DND-41 (cell line): ENCODE data around the gene P2RX2.
A peak's percentile ranks its signal among the peaks of the same experiment; 100 is the strongest.

Experiments
- ATAC-seq: fragments of 200-7000 bp; cut with Tn5 transposase; 3 replicates; pipeline ENCODE4 v1.9.1; 2021; ENCODE audit warnings: low read depth; ENCODE audit not compliant: insufficient read depth
- DNase-seq: peaks from one replicate; pipeline ENCODE4 v3.0.0-alpha.2; 2020
- H2AFZ ChIP-seq: 2 replicates; pipeline ENCODE4 v1.6.0; 2012; ENCODE audit warnings: low read depth, low read length
- H3K27ac ChIP-seq: 2 replicates; pipeline ENCODE4 v1.5.1; 2012; ENCODE audit warnings: low read length, inconsistent platforms
- H3K27me3 ChIP-seq: fragments of 200-600 bp; sonication (generic); 2 replicates; pipeline ENCODE4 v1.6.0; 2012; ENCODE audit warnings: low read length, mild to moderate bottlenecking, inconsistent platforms; ENCODE audit not compliant: insufficient read depth, poor library complexity
- H3K36me3 ChIP-seq: 2 replicates; pipeline ENCODE4 v1.5.1; 2012; ENCODE audit warnings: low read length, inconsistent platforms; ENCODE audit not compliant: insufficient read depth
- H3K4me1 ChIP-seq: 2 replicates; pipeline ENCODE4 v1.5.1; 2012; ENCODE audit warnings: mild to moderate bottlenecking, low read length; ENCODE audit not compliant: insufficient read depth
- H3K4me2 ChIP-seq: 2 replicates; pipeline ENCODE4 v1.6.0; 2012; ENCODE audit warnings: mild to moderate bottlenecking, moderate library complexity, low read length, inconsistent platforms; ENCODE audit not compliant: insufficient read depth
- H3K4me3 ChIP-seq, 2 experiments: fragments of 200-600 bp in 1 of 2; shearing (Covaris generic) in 1 of 2; 2 replicates each; pipeline ENCODE4 v1.5.1; 2012 to 2016; ENCODE audit warnings: inconsistent platforms in 2 of 2, low read length in 2 of 2, mild to moderate bottlenecking in 2 of 2, low read depth in 1 of 2, moderate library complexity in 1 of 2
- H3K79me2 ChIP-seq: 2 replicates; pipeline ENCODE4 v1.6.0; 2012; ENCODE audit warnings: low read length, inconsistent platforms; ENCODE audit not compliant: insufficient read depth
- H3K9ac ChIP-seq: 2 replicates; pipeline ENCODE4 v1.6.0; 2012; ENCODE audit warnings: low read depth, mild to moderate bottlenecking, inconsistent platforms, low read length, moderate library complexity
- H3K9me3 ChIP-seq: 2 replicates; pipeline ENCODE4 v1.5.1; 2012; ENCODE audit warnings: low read length, moderate library complexity, mild to moderate bottlenecking, inconsistent platforms; ENCODE audit not compliant: insufficient read depth, severe bottlenecking
- H4K20me1 ChIP-seq: 2 replicates; pipeline ENCODE4 v1.6.0; 2012; ENCODE audit warnings: low read length; ENCODE audit not compliant: insufficient read depth
- EZH2 ChIP-seq: IDR thresholded peaks from 3 replicates; pipeline ENCODE4 v1.6.1; 2012; ENCODE audit warnings: borderline replicate concordance, low read depth, mild to moderate bottlenecking, moderate library complexity, low read length, inconsistent platforms; ENCODE audit not compliant: severe bottlenecking
- TF ChIP-seq, protein P1 (sequence below): IDR thresholded peaks from 2 replicates; pipeline ENCODE4 v1.5.1; 2012; ENCODE audit warnings: borderline replicate concordance, low read length, moderate library complexity, mild to moderate bottlenecking; ENCODE audit not compliant: poor library complexity, severe bottlenecking; ENCODE audit errors: extremely low read depth

P2RX2 gene

DNA sequence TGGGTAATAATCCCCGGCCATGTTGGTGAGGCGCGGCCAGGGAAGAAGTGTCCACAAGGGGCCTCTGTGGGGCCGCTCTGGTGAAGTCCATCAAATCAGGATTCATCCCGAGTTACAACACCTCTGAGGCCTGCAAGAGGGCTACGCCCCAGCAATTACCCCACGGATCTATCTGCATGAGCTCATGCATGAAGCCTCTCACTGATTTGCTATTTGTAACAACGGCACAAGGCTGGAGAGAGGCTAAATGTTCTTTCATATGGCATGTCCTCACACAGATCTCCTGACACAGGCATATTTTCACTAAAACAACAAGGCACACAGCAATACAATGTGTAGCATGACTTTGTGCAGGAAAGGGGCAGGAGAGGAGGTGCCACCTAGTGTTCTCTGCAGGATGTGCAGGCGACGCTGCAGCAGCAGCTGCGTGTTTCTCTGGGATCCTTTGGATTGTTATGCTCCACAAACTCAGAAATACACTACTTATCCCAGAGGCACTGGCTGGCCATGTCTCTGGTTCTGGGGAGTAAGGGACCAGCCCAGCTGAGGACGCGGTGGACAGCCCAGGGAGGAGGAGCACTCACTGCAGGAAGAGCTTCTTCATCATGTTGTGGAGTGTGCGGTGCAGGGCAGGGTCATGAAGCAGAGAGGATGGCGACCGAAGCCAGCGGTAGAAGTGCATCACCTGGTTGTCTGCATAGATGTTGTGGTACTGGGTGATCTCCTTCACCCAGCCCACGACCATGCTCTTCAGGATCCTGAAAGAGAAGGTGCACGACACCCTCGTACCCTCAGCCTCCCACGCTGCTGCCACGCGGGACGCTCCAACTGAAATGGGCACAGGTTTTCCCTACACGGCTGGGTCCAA lies 20.2 kb downstream of the P2RX2 start:
- peaks cover 52% of the 10 kb centered on the region for H4K20me1 ChIP-seq
- H3K79me2 ChIP-seq: peaks cover 2% of the 10 kb centered on the region; the same call in 1 of the 2 replicates
- DNase-seq: peak; percentile 39

DNA sequence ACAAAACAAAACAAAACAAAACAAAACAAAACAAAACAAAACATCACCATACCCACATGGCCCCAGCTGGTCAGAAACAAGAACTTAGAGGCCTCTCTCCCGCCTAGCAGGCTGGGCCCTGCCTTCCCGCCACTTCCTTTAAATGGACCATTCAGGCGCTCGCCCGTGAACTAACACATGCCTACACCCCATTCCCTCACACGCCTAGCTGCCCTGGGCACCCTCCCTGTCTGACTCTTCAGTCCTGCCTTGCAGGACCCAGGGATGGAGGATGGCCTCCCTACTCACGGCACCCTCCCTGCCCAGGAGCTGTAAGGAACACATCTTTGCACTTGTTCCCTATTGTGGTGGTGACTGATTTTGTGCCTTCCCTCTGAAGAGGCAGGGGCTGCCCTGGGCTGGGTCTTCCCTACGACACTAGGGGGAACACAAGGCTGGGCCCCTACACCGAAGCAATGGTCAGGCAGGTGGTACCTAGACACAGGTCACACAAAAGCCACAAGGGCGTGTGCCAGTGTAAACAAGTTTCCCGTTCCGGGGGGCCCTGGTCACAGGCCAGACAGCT lies 21.5 kb downstream of the P2RX2 start:
- H3K9me3 ChIP-seq: no peaks in the 10 kb centered on the region
- no peak for TF ChIP-seq EZH2
- TF ChIP-seq, protein P1, sequence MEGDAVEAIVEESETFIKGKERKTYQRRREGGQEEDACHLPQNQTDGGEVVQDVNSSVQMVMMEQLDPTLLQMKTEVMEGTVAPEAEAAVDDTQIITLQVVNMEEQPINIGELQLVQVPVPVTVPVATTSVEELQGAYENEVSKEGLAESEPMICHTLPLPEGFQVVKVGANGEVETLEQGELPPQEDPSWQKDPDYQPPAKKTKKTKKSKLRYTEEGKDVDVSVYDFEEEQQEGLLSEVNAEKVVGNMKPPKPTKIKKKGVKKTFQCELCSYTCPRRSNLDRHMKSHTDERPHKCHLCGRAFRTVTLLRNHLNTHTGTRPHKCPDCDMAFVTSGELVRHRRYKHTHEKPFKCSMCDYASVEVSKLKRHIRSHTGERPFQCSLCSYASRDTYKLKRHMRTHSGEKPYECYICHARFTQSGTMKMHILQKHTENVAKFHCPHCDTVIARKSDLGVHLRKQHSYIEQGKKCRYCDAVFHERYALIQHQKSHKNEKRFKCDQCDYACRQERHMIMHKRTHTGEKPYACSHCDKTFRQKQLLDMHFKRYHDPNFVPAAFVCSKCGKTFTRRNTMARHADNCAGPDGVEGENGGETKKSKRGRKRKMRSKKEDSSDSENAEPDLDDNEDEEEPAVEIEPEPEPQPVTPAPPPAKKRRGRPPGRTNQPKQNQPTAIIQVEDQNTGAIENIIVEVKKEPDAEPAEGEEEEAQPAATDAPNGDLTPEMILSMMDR: no peak
- H2AFZ ChIP-seq: no peak overlapping the region
- H3K27ac ChIP-seq: no peak overlapping the region
- H3K27me3 ChIP-seq: no peaks in the 10 kb centered on the region
- peaks cover 93% of the 10 kb centered on the region for H3K36me3 ChIP-seq
- H3K4me1 ChIP-seq: no peaks in the 10 kb centered on the region
- no peak overlapping the region for H3K4me2 ChIP-seq
- DNase-seq (no peak), ATAC-seq (no peak)
- H4K20me1 ChIP-seq: peaks cover 54% of the 10 kb centered on the region
- no peak overlapping the region for H3K9ac ChIP-seq
- peaks cover 2% of the 10 kb centered on the region; the same call in 1 of the 2 replicates for H3K79me2 ChIP-seq
- no peak overlapping the region for H3K4me3 ChIP-seq

More for the DNA sequence above, 20.2 kb downstream of the P2RX2 start:
- peaks cover 99% of the 10 kb centered on the region for H3K36me3 ChIP-seq
- no peaks in the 10 kb centered on the region for H3K9me3 ChIP-seq
- H3K27ac ChIP-seq: no peak overlapping the region
- no peak overlapping the region for H3K4me3 ChIP-seq
- no peak overlapping the region for H2AFZ ChIP-seq
- ATAC-seq: peak; percentile 72
- TF ChIP-seq EZH2: no peak
- TF ChIP-seq, protein P1: peak; percentile 84
- H3K27me3 ChIP-seq: no peaks in the 10 kb centered on the region
- no peak overlapping the region for H3K9ac ChIP-seq
- H3K4me2 ChIP-seq: no peak overlapping the region
- H3K4me1 ChIP-seq: no peaks in the 10 kb centered on the region

DNA sequence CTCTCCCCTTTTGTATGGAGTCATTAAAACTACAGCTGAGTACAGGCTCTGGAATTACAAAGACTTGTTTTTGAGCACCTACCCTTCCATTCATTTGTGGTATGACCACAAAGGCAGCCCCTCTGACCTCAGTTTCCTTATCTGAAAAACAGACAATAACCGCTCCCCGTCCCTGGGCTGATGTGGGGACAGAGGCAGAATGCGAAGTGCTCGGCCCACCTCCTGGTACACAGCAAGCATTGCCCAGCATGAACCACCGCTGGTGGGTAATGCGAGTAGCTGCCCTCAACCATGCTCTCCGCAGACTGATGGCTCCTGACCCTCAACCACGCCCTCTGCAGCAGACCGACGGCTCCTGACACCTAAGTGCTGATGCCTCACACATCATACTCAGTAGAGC lies 22.4 kb downstream of the P2RX2 start:
- no peak for TF ChIP-seq EZH2
- TF ChIP-seq, protein P1: no peak
- Histone ChIP-seq H3K4me2 (no peak overlapping the region), H2AFZ (no peak overlapping the region), H3K27ac (no peak overlapping the region), H4K20me1 (peaks cover 49% of the 10 kb centered on the region), H3K4me1 (no peaks in the 10 kb centered on the region), H3K36me3 (peaks cover 93% of the 10 kb centered on the region), H3K27me3 (no peaks in the 10 kb centered on the region), H3K4me3 (no peak overlapping the region), H3K79me2 (peaks cover 2% of the 10 kb centered on the region; the same call in 1 of the 2 replicates), H3K9me3 (no peaks in the 10 kb centered on the region), H3K9ac (no peak overlapping the region)
- no peak for DNase-seq
- no peak for ATAC-seq
